ENCODE results near the gene KCNJ9. TPM values are rescaled to one million over a fixed set of nuclear protein-coding genes. Genes with fewer than 3 reads are reported as not detected.

Gene KCNJ9
- total RNA-seq, 1 experiment from 2014 or later: 0.05 TPM

DNA sequence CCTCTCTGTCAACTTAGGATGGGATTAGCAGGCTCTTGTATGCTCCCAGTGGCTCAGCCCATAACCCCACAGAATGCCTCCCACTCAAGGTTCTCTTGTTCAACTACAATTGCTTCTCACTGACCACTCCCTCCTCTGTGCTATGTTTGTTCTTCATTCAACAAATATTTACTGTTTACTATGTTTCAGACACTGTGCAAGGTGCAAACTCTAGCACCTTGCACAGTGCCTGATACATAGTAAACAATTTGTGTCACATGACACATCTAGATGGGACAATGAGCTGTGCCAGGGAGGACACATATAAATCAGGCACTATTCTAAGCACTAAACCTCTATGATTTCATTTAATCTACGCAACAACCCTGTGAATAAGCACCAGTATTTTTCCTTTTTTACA, 49.6 kb downstream of the KCNJ9 start:
- H3K4me2 ChIP-seq (ENCODE audit: low read length): no peak overlapping the region
- H3K9ac ChIP-seq (ENCODE audit: low read length): no peak overlapping the region
- POLR2A ChIA-PET: no interaction called here

More for the DNA sequence above, 49.6 kb downstream of the KCNJ9 start:
- ChIA-PET CTCF (no interaction called here), RAD21 (ENCODE audit: low non-redundant PET in 1 of 2, low total read pairs in 2 of 2, uncharacterized antibody in 2 of 2, unreplicated experiment in 2 of 2) (no interaction called here)
- Histone ChIP-seq H3K79me2 (ENCODE audit: insufficient read depth, low read length) (no peaks in the 10 kb centered on the region), H3K9me2 (ENCODE audit: insufficient read depth) (no peaks in the 10 kb centered on the region), H3K27me3 (ENCODE audit: insufficient read depth, low read length) (no peaks in the 10 kb centered on the region), H3K27ac (ENCODE audit: low read depth, low read length) (no peak overlapping the region), H2AFZ (ENCODE audit: low read depth, low read length, poor library complexity, severe bottlenecking) (no peak overlapping the region), H3K4me1 (ENCODE audit: control insufficient read depth in 1 of 2, insufficient read depth in 2 of 2, low read length in 2 of 2) (peaks cover 0 to 10% of the 10 kb centered on the region in 2 experiments; a peak in 3 of 4 replicates), H3K9me3 (ENCODE audit: control insufficient read depth in 1 of 2, insufficient read depth in 1 of 2, low read depth in 1 of 2, low read length in 2 of 2) (no peaks in the 10 kb centered on the region), H3K4me3 (replicated peaks in 1 of 2; ENCODE audit: low read depth in 1 of 2, low read length in 2 of 2) (no peak overlapping the region), H4K20me1 (ENCODE audit: insufficient read depth) (no peaks in the 10 kb centered on the region), H3K36me3 (ENCODE audit: control insufficient read depth in 1 of 2, insufficient read depth in 2 of 2, low read length in 2 of 2) (no peaks in the 10 kb centered on the region)
- TF ChIP-seq YY1 (IDR thresholded peaks at IDR 0.05; ENCODE audit: extremely low read depth, insufficient replicate concordance, low read depth, low read length): no peak
- TF ChIP-seq SIN3A (IDR thresholded peaks at IDR 0.05; ENCODE audit: low read depth): no peak
- no peak for TF ChIP-seq CBX3 (IDR thresholded peaks at IDR 0.05; ENCODE audit: low read depth)
- TF ChIP-seq ATF3 (IDR thresholded peaks at IDR 0.05): no peak
- no peak for TF ChIP-seq JUND (IDR thresholded peaks at IDR 0.05)
- no peak for TF ChIP-seq SP1 (IDR thresholded peaks at IDR 0.05; ENCODE audit: low read depth)
- TF ChIP-seq, protein P1, sequence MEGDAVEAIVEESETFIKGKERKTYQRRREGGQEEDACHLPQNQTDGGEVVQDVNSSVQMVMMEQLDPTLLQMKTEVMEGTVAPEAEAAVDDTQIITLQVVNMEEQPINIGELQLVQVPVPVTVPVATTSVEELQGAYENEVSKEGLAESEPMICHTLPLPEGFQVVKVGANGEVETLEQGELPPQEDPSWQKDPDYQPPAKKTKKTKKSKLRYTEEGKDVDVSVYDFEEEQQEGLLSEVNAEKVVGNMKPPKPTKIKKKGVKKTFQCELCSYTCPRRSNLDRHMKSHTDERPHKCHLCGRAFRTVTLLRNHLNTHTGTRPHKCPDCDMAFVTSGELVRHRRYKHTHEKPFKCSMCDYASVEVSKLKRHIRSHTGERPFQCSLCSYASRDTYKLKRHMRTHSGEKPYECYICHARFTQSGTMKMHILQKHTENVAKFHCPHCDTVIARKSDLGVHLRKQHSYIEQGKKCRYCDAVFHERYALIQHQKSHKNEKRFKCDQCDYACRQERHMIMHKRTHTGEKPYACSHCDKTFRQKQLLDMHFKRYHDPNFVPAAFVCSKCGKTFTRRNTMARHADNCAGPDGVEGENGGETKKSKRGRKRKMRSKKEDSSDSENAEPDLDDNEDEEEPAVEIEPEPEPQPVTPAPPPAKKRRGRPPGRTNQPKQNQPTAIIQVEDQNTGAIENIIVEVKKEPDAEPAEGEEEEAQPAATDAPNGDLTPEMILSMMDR (IDR thresholded peaks at IDR 0.05 in 2 of 3, conservative IDR thresholded peaks at IDR 0.05 in 1 of 3; ENCODE audit: borderline replicate concordance in 1 of 3, insufficient read depth in 1 of 3, low read depth in 2 of 3, low read length in 2 of 3): no peak
- TF ChIP-seq CEBPB (IDR thresholded peaks at IDR 0.05; ENCODE audit: low read depth): no peak
- no peak for TF ChIP-seq SRF (IDR thresholded peaks at IDR 0.05; ENCODE audit: low read depth)
- TF ChIP-seq MAX (IDR thresholded peaks at IDR 0.05): no peak
- no peak for TF ChIP-seq POLR2AphosphoS5 (IDR thresholded peaks at IDR 0.05; ENCODE audit: low read depth, low read length)
- no peak for TF ChIP-seq RAD21 (IDR thresholded peaks at IDR 0.05; ENCODE audit: low read depth)
- TF ChIP-seq POLR2A (IDR thresholded peaks at IDR 0.05; ENCODE audit: borderline replicate concordance, extremely low read depth, insufficient read depth, insufficient read length): no peak
- TF ChIP-seq, protein P2, sequence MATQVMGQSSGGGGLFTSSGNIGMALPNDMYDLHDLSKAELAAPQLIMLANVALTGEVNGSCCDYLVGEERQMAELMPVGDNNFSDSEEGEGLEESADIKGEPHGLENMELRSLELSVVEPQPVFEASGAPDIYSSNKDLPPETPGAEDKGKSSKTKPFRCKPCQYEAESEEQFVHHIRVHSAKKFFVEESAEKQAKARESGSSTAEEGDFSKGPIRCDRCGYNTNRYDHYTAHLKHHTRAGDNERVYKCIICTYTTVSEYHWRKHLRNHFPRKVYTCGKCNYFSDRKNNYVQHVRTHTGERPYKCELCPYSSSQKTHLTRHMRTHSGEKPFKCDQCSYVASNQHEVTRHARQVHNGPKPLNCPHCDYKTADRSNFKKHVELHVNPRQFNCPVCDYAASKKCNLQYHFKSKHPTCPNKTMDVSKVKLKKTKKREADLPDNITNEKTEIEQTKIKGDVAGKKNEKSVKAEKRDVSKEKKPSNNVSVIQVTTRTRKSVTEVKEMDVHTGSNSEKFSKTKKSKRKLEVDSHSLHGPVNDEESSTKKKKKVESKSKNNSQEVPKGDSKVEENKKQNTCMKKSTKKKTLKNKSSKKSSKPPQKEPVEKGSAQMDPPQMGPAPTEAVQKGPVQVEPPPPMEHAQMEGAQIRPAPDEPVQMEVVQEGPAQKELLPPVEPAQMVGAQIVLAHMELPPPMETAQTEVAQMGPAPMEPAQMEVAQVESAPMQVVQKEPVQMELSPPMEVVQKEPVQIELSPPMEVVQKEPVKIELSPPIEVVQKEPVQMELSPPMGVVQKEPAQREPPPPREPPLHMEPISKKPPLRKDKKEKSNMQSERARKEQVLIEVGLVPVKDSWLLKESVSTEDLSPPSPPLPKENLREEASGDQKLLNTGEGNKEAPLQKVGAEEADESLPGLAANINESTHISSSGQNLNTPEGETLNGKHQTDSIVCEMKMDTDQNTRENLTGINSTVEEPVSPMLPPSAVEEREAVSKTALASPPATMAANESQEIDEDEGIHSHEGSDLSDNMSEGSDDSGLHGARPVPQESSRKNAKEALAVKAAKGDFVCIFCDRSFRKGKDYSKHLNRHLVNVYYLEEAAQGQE (IDR thresholded peaks at IDR 0.05; ENCODE audit: low read depth): no peak
- TF ChIP-seq EZH2phosphoT487 (IDR thresholded peaks at IDR 0.05; ENCODE audit: borderline replicate concordance): no peak
- no peak for ATAC-seq
- intact Hi-C loops (cut with micrococcal nuclease): no loop called here
- no TSS peak for BruUV-seq (replicated peaks)
- no peak for DNase-seq (ENCODE audit: low read depth, low spot score)
